A204.1 (cell line): ENCODE results near the gene GLMP.

Source experiments
- FAIRE-seq: peaks from 2 replicates; lab custom pipeline; 2012; peaks lifted over from hg19 to GRCh38; lab: Jason Lieb, UNC

Gene GLMP

GRCh38 chr1:156247460-156248322 lies 47.8 kb downstream of the GLMP start, which contains the start of gene PAQR6:
Gene PAQR6 (minus strand): TSS chr1:156248056. CDS start chr1:156246731, 1,325 bp downstream.
- FAIRE-seq: no peak

GRCh38 chr1:156246781-156247459 lies 48.6 kb downstream of the GLMP start:
- no peak for FAIRE-seq

GRCh38 chr1:156246241-156246780 lies 49.2 kb downstream of the GLMP start:
- no peak for FAIRE-seq

- FAIRE-seq: no peak
These were observed 49.8 kb downstream of the GLMP start for GRCh38 chr1:156245451-156246232.

GRCh38 chr1:156244712-156245111 lies 50.8 kb downstream of the GLMP start:
- FAIRE-seq: no peak

GRCh38 chr1:156244126-156244525 lies 51.4 kb downstream of the GLMP start:
- no peak for FAIRE-seq

GRCh38 chr1:156242738-156243137 lies 52.7 kb downstream of the GLMP start:
- no peak for FAIRE-seq
